WTC11 (cell line): ENCODE data around the gene CLEC16A.

ENCODE experiments used
- ATF3 ChIP-seq: sonication (generic); formaldehyde crosslinking; conservative IDR thresholded peaks from 2 replicates; pipeline ENCODE4 v1.8.1; 2022; ENCODE audit warnings: mild to moderate bottlenecking, missing genetic modification reagents
- CDX4 ChIP-seq: fragments of 250-450 bp; sonication (Bioruptor Pico); IDR thresholded peaks from 2 replicates; pipeline ENCODE4 v1.9.0; 2021; ENCODE audit warnings: moderate library complexity, mild to moderate bottlenecking, inconsistent platforms, borderline replicate concordance
- CREB1 ChIP-seq: sonication (generic); formaldehyde crosslinking; IDR thresholded peaks from 2 replicates; pipeline ENCODE4 v1.8.0; 2023; ENCODE audit warnings: mild to moderate bottlenecking, missing genetic modification reagents
- CTCF ChIP-seq: fragments of 200-600 bp; IDR thresholded peaks from 2 replicates; pipeline ENCODE4 v1.8.0; 2022; ENCODE audit warnings: antibody characterized with exemption
- ERG ChIP-seq: fragments of 250-450 bp; sonication (Bioruptor Pico); IDR thresholded peaks from 2 replicates; pipeline ENCODE4 v1.8.0; 2021; ENCODE audit warnings: mild to moderate bottlenecking
- FOXP4 ChIP-seq: sonication (generic); formaldehyde crosslinking; IDR thresholded peaks from 2 replicates; pipeline ENCODE4 v1.8.0; 2022; ENCODE audit warnings: mild to moderate bottlenecking, missing genetic modification reagents
- HMGXB4 ChIP-seq: sonication (generic); formaldehyde crosslinking; IDR thresholded peaks from 2 replicates; pipeline ENCODE4 v1.8.1; 2023; ENCODE audit warnings: mild to moderate bottlenecking, moderate library complexity, missing genetic modification reagents
- MAX ChIP-seq: sonication (generic); formaldehyde crosslinking; IDR thresholded peaks from 2 replicates; pipeline ENCODE4 v1.8.0; 2022; ENCODE audit warnings: mild to moderate bottlenecking, missing genetic modification reagents
- NR3C1 ChIP-seq: sonication (generic); formaldehyde crosslinking; conservative IDR thresholded peaks from 2 replicates; pipeline ENCODE4 v1.8.1; 2023; ENCODE audit warnings: low read depth, mild to moderate bottlenecking, missing genetic modification reagents
- SMAD3 ChIP-seq: sonication (generic); formaldehyde crosslinking; IDR thresholded peaks from 2 replicates; pipeline ENCODE4 v1.8.0; 2022; ENCODE audit warnings: missing genetic modification reagents, mild to moderate bottlenecking, borderline replicate concordance
- USF2 ChIP-seq: sonication (generic); formaldehyde crosslinking; IDR thresholded peaks from 2 replicates; pipeline ENCODE4 v1.8.1; 2023; ENCODE audit warnings: mild to moderate bottlenecking, missing genetic modification reagents, moderate library complexity

GRCh38 chr16:11157143-11157542, 212.8 kb downstream of the CLEC16A start:
- no peak for TF ChIP-seq CTCF
- no peak for TF ChIP-seq ERG
- TF ChIP-seq ATF3 (CRISPR knock-in tag) = no peak
- no peak for TF ChIP-seq CDX4 (CRISPR knock-in tag)
- no peak for TF ChIP-seq SMAD3 (CRISPR knock-in tag)
- no peak for TF ChIP-seq NR3C1 (CRISPR knock-in tag)
- TF ChIP-seq HMGXB4 (CRISPR knock-in tag) = no peak
- TF ChIP-seq MAX (CRISPR knock-in tag) = no peak
- no peak for TF ChIP-seq USF2 (CRISPR knock-in tag)
- TF ChIP-seq FOXP4 (CRISPR knock-in tag) = no peak
- no peak for TF ChIP-seq CREB1
